Suprapubic skin (tissue), 4 donors: ENCODE measurements around the gene ADCYAP1R1.

ENCODE experiments used
- CTCF ChIP-seq, 2 donors: fragments of 200-600 bp in 1 of 2; fragments of 450-650 bp in 1 of 2; sonication (generic) in 1 of 2; IDR thresholded peaks; one replicate each; pipeline ENCODE4 v1.5.1; 2016 to 2019; ENCODE audit warnings: antibody characterized with exemption in 2 of 2, mild to moderate bottlenecking in 1 of 2, moderate library complexity in 1 of 2
- EP300 ChIP-seq: sonication (generic); formaldehyde crosslinking; IDR thresholded peaks from one replicate; pipeline ENCODE4 v1.6.1; 2017; ENCODE audit warnings: antibody characterized with exemption
- POLR2A ChIP-seq, 2 donors: fragments of 450-650 bp; IDR thresholded peaks; one replicate each; pipeline ENCODE4 v1.6.1; 2017; ENCODE audit warnings: antibody characterized with exemption in 2 of 2, mild to moderate bottlenecking in 2 of 2, moderate library complexity in 2 of 2
- POLR2AphosphoS5 ChIP-seq, 3 donors: sonication (generic); formaldehyde crosslinking; IDR thresholded peaks; one replicate each; pipeline ENCODE4 v1.6.1; 2017; ENCODE audit warnings: antibody characterized with exemption in 3 of 3

DNA sequence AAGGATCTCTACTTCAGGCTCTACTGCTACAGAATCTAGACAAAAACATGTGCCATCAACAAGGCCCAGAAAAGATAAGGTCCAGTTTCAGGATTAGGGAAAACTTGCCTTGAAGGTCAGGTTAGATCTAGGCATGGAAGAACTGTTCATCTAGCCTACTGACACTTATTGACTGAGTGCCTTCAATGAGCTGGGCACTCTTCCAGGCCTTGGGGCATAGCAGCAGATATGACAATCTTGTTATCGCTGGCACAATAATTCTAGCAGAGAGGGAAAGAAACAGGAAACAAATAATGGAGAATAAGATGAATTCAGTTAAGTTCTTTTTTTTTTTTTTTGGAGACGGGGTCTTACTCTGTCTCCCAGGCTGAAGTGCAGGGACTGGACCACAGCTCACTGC is 71.6 kb downstream of the ADCYAP1R1 start:
- TF ChIP-seq CTCF (IDR thresholded peaks at IDR 0.05) (no peak), POLR2A (IDR thresholded peaks at IDR 0.05) (no peak), EP300 (no peak), POLR2AphosphoS5 (IDR thresholded peaks at IDR 0.05) (no peak)
